HG03439 (cell line): Measurements from ENCODE around the gene RHBDL1.
"Not testable (repeated sequence)": the region's sequence is repeated elsewhere in the genome, so short reads cannot be mapped to it uniquely, and the experiment has no call there.

ENCODE experiments used
- ATAC-seq: cut with Tn5 transposase; IDR thresholded peaks from one replicate; pipeline ENCODE4 v1.9.1; 2021; ENCODE audit warnings: mild to moderate bottlenecking, moderate library complexity; ENCODE audit not compliant: unreplicated experiment

RHBDL1 gene

DNA sequence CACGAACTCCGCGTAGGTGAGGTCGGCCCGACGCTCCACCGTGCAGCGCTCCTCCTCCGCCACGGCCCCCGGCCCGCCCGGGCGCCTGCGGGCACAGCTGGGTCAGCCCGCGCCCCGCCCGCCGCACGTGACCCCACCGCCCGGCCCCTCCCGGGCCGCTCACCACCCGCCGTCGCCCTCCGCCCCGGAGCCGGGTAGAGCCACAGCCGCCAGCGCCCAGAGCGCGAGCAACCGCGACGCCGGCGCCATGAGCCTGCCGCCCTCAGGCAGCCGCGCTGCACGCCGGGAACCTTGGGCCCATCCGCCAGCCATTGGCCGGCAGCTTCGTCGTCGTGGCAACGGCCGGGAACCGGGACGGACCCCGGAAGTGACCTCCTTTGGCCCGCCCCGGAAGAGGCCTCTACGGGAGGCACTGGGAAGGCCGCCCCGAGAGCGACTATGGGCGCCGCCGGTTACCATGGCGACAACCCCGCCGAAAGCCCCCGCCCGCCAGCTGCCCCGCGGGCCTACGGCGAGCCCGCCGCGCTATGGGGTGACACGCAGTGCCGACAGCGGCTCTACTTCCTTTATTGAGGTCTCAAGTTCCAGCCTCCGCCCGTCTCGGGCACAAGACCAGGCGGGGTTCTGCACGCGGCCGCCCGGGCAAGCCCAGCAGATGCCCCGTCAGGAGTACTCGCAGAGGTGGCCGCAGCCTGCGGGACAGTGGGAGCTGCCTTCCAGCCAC is 8.8 kb downstream of the RHBDL1 start, which contains the start of gene JMJD8:
Gene JMJD8, minus strand, starts transcription at position 264 of the 724 bp plus-strand sequence. Its CDS starts 15 bp downstream, at position 249.
- ATAC-seq, result peak; percentile 54

DNA sequence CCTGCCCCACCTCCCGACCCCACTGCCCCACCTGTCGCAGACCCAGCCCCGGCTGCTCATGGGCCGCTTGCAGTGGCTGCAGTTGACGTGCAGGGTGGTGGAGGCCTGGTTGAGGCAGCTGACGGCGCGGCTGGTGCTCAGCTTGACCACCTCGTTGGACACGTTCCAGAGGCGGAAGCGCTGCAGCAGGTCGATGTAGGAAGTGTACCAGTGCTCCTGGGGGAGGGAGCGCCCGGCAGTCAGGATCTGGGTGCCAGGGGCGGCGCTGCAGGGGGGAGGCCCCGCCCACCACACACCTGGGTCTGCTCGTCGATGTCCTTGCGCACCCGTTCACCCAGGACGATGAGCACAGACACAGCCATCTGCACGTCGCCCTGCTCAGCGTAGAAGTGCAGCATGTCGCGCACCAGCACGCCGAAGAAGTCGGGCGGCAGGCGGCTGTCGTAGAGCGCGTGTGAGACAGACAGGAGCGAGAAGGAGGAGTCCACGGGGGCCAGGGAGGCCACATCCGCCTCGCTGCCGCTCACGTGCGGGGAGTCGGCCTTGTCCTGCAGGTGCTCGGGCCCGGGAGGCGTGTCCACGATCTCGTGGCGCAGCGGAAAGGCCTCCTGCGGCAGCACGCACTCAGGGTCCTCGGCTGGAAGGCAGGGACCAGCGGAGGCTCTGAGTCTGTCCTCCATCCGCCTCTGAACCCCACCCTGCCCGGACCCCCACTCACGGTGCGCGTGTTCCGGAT is 9.7 kb downstream of the RHBDL1 start:
- no peak for ATAC-seq

DNA sequence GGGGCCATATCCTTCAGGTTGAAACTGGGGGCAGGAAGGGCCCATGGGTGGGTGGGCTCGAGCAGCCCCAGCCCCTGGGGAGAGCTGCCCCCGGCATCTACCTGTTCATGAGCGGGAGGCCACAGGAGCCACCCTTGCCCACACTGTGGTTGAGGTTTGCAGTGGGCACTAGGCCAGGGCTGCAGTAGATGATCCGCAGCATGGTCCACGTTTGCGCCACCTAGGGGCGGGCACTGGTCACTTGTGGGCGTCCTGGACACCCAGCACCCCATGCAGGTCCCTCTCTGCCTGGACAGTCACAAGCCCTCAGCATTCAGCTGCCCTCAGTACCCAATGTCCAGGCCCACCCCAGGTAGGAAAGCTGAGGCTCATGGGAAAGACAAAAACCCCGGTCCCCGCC is 10.5 kb downstream of the RHBDL1 start:
- no peak for ATAC-seq

DNA sequence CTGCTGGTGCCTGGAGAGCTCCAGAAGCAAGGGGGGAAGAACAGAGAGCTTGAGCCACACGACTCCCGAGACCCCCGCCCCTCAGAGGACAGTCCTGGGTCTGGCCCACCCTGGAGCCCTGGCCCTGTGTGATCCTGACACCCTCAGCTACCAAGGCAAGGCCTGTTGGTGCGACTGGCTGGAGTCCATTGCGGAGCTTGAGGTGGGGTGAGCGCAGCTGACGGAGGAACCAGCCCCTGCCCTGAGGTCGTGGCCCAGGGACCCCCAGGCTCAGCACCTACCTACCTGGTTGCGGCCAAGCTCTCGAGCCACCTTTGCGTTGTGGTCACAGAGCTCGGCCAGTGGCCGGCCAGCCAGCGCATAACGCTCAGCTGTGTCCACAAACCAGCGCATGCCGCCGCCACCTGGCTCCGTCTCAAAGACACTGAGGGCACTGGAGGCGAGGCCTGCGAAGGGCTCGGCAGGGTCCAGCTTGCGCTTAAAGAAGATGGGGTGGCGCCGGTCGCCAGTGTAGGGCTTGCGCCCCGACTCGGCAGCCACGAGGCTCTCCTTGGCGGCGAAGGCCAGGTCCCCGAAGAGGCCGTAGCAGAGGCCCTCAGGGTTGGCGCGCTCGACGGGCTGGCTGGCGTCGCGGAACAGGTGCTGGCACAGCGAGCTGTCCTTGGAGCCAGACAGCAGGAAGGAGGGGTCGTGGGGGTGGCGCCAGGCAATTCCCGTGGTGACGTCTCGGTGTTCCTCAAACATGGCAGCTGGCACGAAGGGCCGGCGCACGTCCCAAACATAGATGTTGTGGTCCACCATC is 11.2 kb downstream of the RHBDL1 start:
- no peak for ATAC-seq

DNA sequence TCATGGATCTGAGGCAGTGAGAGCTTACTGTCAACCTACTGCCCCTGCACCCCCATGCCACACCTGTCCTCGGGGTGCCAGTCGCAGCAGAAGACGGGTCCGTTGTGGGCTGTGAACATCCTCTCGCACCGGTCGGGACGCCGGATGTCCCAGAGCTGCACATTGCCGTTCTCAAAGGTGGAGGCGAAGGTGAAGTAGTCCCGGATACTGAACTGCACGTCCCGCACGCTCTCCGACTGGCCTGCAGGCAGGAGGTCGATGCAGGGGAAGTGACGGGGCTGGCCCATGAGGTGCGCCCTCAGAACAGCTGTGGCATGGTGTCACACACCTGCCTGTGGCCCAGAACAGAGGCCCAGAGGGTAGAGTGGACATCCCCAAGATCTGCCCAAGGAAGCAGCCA is 12.0 kb downstream of the RHBDL1 start:
- ATAC-seq, result no peak

DNA sequence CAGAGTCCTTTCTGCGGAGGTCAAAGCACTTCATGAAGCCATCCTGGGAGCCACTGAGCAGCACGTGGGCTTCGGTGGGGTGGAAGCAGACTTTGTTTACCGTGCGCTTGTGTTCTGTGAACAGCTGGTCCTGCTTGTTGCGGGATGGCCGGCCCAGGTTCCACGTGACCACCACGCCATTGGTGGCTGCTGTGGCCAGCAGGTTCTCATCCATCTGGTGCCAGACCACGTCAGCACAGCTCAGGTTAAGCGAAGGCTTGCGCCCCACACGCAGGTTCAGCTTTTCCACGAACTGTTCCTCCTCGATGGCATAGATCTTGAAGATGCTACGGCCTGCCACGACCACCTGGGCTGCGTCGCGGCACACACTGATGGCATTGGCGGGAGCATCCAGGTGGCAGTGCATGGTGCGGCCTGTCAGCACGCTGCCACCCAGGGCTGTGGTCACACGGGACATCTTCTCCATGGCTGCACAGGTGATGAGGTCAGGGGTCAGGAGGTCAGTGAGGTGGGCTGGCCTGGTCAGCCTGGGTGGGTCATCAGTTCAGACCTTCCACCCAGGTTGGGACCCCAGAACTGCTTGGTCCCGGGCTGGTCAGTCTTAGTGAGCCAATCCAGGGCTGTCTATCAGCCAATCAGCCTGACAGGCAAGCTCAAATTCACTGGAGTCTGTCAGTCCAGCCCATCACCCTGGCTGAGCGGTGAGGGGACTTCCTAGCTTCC is 13.9 kb downstream of the RHBDL1 start:
- no peak for ATAC-seq

DNA sequence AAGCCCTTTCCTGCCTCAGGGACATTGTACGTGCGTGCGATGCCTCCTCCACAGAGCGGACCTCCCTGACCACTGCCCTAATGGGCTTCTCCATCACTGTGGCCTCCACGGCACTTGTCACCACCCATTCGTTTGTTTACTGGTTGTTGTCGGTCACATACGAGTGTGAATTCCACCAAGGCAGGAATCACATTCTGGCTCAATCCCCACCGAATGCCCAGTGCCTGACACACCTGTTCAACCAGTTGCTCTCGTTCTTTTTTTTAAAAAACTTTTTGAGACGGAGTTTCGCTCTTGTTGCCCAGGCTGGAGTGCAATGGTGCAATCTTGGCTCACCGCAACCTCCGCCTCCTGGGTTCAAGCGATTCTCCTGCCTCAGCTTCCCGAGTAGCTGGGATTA is 15.8 kb downstream of the RHBDL1 start:
- not testable (repeated sequence) for ATAC-seq

DNA sequence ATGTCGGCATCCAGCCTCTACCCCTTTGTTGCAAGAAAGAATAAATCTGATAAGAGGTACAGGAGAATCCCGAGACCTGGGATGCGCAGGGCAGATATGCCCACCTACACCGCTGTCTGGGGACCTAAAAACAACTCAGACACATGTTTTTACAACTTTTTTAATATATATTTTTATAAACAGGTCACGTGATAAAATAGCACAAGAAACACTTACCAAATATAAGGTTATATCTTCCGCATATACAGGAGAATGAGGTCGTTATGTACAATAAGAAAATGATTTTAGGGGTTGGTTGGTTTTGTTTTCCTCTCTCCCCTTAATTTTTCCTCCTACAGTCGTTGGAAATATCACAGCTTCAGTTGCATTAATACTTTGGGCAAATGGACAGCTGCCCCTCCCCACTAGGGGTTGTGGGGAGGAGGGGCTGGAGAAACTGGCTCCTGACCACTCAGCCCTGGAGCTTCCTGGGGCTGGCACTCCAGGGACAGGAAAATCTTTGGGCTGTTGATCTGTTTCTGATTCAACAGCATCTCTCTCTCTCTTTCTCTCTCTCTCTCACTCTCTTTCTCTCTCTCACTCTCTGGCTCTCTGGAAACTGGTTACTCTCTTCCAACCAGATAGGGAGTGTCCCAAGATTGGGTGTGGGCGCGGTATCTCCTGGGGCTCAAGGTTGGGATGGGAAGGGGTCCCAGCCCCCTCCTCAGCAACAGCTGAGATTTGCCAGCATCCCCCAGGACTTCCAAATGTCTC is 17.1 kb downstream of the RHBDL1 start:
- no peak for ATAC-seq

DNA sequence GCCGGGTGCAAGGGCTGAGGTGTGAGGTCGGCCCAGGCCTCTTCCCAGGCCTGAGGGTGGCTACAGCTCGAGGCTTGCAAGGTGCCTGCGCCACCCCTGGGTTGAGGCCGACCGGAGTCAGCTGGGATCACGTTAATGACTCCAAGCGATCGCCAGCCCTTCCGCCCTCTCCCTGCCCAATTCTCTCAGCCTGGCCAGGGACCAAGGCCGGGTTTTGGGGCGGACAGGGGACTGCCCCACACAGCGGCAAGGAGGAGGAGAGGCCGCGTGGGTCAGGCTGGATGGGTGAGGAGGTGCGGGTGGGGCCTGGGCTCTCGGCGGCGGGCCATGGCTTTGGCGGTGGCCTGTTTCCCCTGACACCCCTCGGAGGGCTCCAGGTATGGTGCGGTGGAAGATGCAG is 17.9 kb downstream of the RHBDL1 start:
- ATAC-seq, result no peak

DNA sequence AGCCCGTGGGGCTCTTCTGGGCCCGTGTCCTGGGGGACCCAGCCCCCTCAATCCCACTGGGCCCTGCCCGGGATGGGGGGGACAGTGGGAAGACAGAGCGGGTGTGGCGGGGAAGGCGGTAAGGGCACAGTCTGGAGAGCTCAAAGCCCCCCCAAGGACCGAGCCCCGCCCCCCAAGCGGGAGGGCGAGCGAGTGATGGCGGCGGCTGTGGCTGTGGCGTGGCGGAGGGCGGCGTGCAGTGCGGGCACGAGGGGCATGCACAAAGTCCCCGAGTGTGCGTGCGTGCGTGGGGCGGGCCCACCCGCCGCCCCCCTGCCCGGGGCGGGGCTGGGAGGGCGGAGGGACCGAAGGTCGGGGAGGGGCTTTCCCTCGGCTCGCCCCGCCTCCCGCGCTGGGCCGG is 18.3 kb downstream of the RHBDL1 start:
- ATAC-seq, result no peak

DNA sequence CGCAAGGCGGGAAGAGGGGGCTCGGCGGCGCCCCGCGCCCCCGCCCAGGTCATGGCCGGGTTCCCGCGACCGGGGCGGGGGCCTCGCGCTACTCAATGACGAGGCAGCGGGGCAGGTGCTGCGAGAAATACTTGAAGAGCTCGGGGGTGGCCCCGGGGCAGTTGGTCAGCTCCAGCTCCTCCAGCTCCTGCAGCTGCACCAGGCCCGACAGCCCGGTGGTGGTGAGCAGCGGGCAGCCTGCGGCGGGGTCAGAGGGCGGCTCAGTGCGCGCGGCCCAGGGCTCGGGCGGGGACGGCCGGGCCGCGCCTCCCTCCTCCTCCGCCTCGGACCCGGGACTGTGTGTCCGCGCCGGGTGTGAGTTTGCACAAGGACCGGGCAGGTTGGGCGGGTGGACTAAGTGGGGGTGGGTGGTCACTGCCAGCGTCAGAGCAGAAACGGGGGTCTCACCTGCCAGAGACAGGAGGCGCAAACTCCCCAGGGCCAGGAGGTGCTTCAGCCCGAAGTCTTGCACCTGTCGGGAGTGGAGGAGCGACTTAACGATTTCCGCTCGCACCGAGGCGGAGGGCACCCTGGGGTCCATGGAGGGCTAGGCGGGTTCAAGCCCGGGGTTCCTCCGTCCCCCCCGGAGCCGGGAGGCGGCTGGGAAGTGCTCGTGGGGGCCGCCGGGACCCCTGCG is 18.9 kb downstream of the RHBDL1 start:
- no peak for ATAC-seq

DNA sequence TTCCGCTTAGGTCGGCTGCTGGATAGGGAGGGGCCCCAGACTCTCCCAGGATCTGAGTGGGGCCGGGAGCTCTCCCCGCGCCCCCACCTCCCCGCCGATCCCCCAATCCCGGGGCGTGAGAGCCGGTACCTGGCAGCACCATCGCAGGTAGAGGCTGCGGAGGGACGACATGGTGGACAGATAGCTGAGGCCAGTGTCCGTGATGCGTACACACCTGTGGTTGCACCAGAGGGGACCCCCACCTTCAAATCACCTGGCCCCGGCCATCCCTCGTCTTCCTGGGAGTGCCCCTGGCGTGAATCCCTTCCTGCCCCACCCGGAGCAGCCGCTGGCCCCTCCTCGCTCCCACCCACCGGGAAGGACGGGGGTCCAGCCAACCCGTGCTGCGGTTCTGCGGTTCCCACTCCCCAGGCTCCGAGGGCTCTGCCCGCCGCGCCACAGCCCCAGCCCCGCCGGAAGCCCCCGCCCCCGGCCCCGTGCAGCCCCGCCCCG is 19.4 kb downstream of the RHBDL1 start:
- no peak for ATAC-seq

DNA sequence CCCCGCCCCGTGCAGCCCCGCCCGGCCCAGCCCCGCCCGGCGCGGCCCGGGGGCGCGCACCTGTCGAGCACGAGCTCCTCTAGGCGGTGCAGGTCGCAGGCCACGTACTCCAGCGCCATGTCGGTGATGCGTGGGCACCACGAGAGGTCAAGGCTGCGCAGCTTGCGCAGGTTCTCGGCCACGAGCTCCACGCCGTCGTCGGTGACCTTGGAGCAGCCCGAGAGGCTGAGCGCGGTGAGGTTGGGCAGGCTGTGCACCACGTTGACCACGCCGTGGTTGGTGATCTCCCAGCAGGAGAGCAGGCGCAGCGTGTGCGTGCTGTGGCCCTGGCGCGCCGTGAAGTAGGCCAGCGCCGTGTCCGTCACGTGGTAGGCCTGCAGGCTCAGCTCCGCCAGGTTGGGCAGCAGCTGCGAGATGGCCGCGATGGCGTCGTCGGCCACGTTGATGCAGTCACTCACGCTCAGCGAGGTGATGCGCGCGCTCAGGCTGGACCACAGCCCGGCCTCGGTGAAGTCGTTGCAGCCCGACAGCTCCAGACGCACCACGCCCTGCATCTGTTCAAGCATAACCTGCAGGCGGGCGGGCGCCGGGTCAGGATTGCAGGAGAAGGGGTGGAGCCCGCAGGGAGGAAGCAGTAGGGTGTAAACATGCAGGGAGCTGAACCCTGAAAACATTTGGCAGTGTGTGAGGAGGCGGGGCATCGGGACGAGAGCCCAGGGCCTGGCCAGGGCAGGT is 20.1 kb downstream of the RHBDL1 start:
- ATAC-seq, result no peak

DNA sequence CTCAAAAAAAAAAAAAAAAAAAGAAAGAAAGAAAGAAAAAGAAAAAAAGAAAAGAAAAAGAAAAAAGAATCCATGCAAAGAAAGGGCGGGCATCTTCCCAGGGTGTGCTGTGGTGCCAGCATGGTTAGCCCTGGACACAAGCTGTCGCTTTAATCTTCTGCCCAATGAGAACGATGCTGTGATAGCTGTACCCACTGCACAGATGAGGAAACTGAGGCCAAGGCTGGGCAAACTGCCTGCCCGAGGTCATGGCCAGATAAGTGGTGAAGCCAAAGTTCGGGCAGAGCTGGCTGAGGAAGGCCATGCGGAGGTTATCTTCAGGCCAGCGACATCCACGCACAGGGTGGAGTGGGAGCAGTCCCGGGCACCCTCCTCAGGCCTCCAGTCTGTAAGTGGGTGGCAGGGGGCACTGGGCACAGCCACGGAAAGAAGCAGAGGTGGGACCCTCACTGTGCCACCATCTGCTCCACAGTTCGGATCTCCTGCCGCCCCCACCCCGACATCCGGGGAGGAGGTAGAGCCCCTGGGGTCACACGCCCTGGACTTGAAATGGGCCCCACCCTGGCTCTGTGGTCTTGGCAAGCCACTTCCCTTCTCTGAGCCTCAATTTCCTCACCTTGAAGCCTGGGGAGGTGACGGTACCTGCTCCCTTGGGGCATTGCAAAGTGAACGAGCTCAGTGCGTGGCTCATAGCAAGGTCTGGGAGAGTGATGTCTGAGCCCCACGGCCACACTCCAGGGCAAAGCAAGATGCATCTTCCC is 23.6 kb downstream of the RHBDL1 start:
- ATAC-seq, result no peak

DNA sequence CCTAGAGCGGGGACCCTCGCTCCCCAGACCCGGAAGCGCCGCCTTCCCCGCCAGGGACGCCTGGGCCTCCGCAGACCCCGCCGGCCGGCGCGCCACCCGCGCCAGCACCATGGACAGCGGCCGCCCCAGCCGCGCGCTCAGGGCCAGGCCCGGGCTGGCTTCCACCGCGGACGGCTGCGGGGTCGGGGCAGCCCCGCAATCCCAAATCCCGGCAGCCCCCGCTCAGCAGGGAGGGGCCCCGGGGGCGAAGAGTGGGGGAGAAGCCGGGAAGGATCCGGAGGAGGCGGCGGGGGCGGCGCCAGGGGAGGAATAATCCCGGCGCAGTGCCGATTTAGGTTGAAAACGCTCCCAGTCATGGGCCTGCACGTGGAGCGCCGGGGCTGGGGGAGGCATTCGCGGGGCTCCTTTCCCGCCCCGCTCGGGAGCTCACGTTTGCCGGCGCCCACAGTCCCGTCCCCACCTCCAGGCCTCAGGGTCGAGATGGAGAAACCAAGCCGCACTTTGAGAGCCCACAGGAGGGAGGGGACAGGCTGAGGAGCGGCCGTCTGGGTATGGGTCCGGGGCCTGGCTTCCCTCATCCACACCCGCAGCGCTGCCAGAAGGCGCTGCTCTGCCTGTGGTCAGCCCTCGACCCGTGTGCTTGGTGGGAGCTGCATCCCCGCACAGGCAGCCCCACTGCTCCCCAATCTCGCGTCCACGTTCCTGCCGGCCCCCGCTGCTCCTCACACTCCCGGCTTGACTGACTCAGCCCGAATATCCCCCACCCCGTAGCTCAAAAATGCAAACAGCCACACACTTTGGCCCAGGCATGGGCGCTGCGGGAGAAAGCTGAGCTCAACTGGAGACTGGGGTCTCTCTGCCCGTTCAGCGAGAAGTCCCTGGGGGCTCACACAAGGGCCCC is 25.5 kb downstream of the RHBDL1 start:
- ATAC-seq, result no peak

DNA sequence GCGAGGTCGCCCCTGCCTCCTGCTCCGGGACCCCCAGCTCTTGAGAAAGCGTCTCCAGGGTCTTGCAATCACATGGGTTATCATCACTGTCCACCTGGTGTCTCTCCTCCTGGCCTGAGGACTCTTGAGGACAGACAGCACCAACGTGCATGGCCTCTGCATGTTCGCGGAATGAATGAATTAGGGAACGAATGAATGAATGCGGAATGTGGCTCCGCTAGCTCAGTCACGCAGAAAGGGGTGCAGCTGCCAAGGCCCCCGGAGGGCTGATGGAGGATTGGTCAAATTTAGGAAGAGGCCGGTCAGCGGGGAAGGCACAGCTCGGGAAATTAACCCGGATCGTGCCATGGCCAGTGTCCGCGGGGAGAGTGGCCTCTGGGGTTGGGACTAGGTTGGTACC is 26.9 kb downstream of the RHBDL1 start:
- no peak for ATAC-seq

DNA sequence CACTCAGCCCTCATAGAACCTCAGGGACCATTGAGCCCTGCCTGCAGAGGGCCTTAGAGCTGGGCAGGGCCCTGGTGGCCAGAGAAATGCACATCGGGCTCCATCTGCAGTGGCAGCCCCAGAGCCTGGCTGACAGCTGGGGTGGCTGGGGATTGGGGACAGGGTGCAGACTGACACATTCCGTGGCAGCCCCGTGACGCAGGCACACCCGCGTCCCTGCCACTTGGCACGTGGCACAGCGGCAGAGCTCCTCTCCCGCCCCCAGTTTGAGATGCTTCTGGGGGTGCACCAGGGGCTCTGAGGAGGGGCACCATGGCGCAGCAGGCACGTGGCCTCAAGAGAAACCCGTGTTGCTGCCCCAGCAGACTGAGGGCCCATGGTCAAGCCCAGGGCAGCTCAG is 27.9 kb downstream of the RHBDL1 start:
- no peak for ATAC-seq
